H9 (cell line): Measurements from ENCODE around the gene L3MBTL4. TPM values are rescaled to one million over a fixed set of nuclear protein-coding genes. Genes with fewer than 3 reads are reported as not detected.

Source experiments
- DNase-seq: peaks from one replicate; pipeline ENCODE4 v3.0.0-alpha.2; 2017
- H2AFZ ChIP-seq: one replicate; pipeline ENCODE4 v1.6.1; 2013; ENCODE audit warnings: mild to moderate bottlenecking, low read length, control low read depth, moderate library complexity
- H2AK5ac ChIP-seq: 2 replicates; pipeline ENCODE4 v1.6.1; 2013; ENCODE audit warnings: low read length, control low read depth, mixed read lengths; ENCODE audit not compliant: insufficient read length
- H2BK120ac ChIP-seq: one replicate; pipeline ENCODE4 v1.6.1; 2013; ENCODE audit warnings: low read depth, mild to moderate bottlenecking, low read length, control low read depth, inconsistent platforms; ENCODE audit not compliant: poor library complexity, severe bottlenecking
- H2BK12ac ChIP-seq: 2 replicates; pipeline ENCODE4 v1.6.1; 2013; ENCODE audit warnings: low read length, control low read depth, mixed read lengths, low read depth; ENCODE audit not compliant: insufficient read length
- H2BK15ac ChIP-seq: 2 replicates; pipeline ENCODE4 v1.6.1; 2013; ENCODE audit warnings: low read depth, low read length, control low read depth
- H2BK20ac ChIP-seq: one replicate; pipeline ENCODE4 v1.6.1; 2013; ENCODE audit warnings: low read depth, mild to moderate bottlenecking, low read length, control low read depth, inconsistent platforms; ENCODE audit not compliant: poor library complexity, severe bottlenecking
- H2BK5ac ChIP-seq: 2 replicates; pipeline ENCODE4 v1.6.1; 2013; ENCODE audit warnings: low read length, control low read depth, mixed read lengths; ENCODE audit not compliant: insufficient read length
- H3K14ac ChIP-seq: 2 replicates; pipeline ENCODE4 v1.6.1; 2013; ENCODE audit warnings: low read length, control low read depth; ENCODE audit not compliant: insufficient read depth
- H3K18ac ChIP-seq: 2 replicates; pipeline ENCODE4 v1.6.1; 2013; ENCODE audit warnings: low read depth, mild to moderate bottlenecking, mixed read lengths, low read length, control low read depth; ENCODE audit not compliant: insufficient read length
- H3K23ac ChIP-seq: 2 replicates; pipeline ENCODE4 v1.6.1; 2013; ENCODE audit warnings: low read length, control low read depth, mixed read lengths, low read depth; ENCODE audit not compliant: insufficient read length
- H3K23me2 ChIP-seq: 2 replicates; pipeline ENCODE4 v1.6.1; 2013; ENCODE audit warnings: low read depth, mild to moderate bottlenecking, mixed read lengths, low read length, control low read depth; ENCODE audit not compliant: insufficient read length, poor library complexity, severe bottlenecking
- H3K27ac ChIP-seq: 2 replicates; pipeline ENCODE4 v1.5.1; 2013; ENCODE audit warnings: low read length, control low read depth, mixed read lengths, low read depth; ENCODE audit not compliant: insufficient read length
- H3K27me3 ChIP-seq: 2 replicates; pipeline ENCODE4 v1.6.1; 2013; ENCODE audit warnings: low read length, control low read depth, inconsistent platforms; ENCODE audit not compliant: insufficient read depth
- H3K4ac ChIP-seq: 2 replicates; pipeline ENCODE4 v1.6.1; 2013; ENCODE audit warnings: low read depth, mild to moderate bottlenecking, control low read depth, inconsistent platforms, low read length, moderate library complexity
- H3K4me1 ChIP-seq: 2 replicates; pipeline ENCODE4 v1.6.1; 2013; ENCODE audit warnings: low read length, control low read depth, inconsistent platforms; ENCODE audit not compliant: insufficient read depth
- H3K4me2 ChIP-seq: 2 replicates; pipeline ENCODE4 v1.6.1; 2013; ENCODE audit warnings: low read length, control low read depth, mixed read lengths; ENCODE audit not compliant: insufficient read length, insufficient read depth
- H3K56ac ChIP-seq: 2 replicates; pipeline ENCODE4 v1.6.1; 2013; ENCODE audit warnings: low read depth, mild to moderate bottlenecking, mixed read lengths, low read length, control low read depth; ENCODE audit not compliant: insufficient read length
- H3K79me1 ChIP-seq: 2 replicates; pipeline ENCODE4 v1.6.1; 2013; ENCODE audit warnings: low read depth, mild to moderate bottlenecking, moderate library complexity, low read length, control low read depth, inconsistent platforms; ENCODE audit not compliant: insufficient read depth, poor library complexity, severe bottlenecking
- H3K79me2 ChIP-seq: 2 replicates; pipeline ENCODE4 v1.6.1; 2013; ENCODE audit warnings: low read length, control low read depth, inconsistent platforms; ENCODE audit not compliant: insufficient read depth
- H3K9ac ChIP-seq: 2 replicates; pipeline ENCODE4 v1.6.1; 2013; ENCODE audit warnings: low read length, control low read depth, mixed read lengths; ENCODE audit not compliant: insufficient read length; ENCODE audit errors: extremely low read depth
- H3K9me3 ChIP-seq: one replicate; pipeline ENCODE4 v1.6.1; 2013; ENCODE audit warnings: low read depth, low read length, inconsistent platforms; ENCODE audit not compliant: control insufficient read depth
- H3T11ph ChIP-seq: one replicate; pipeline ENCODE4 v1.6.1; 2013; ENCODE audit warnings: mild to moderate bottlenecking, low read length, control low read depth, inconsistent platforms
- H4K20me1 ChIP-seq: one replicate; pipeline ENCODE4 v1.6.1; 2013; ENCODE audit not compliant: control insufficient read depth, insufficient read length, insufficient read depth
- H4K5ac ChIP-seq: 2 replicates; pipeline ENCODE4 v1.6.1; 2013; ENCODE audit warnings: low read depth, mild to moderate bottlenecking, mixed read lengths, low read length, control low read depth; ENCODE audit not compliant: insufficient read length
- H4K8ac ChIP-seq: replicated peaks from 2 replicates; pipeline ENCODE4 v1.6.1; 2013; ENCODE audit warnings: low read length, control low read depth, mixed read lengths, low read depth; ENCODE audit not compliant: insufficient read length
- H4K91ac ChIP-seq: 2 replicates; pipeline ENCODE4 v1.6.1; 2013; ENCODE audit warnings: low read depth, mild to moderate bottlenecking, moderate library complexity, mixed read lengths, low read length, control low read depth; ENCODE audit not compliant: insufficient read length
- H3K27ac Mint-ChIP-seq, 3 experiments: 2 replicates in 2 of 3; 3 replicates in 1 of 3; pipeline ENCODE4 v1.8.0; 2020 to 2021; ENCODE audit warnings: mixed read lengths in 3 of 3, mild to moderate bottlenecking in 1 of 3, moderate library complexity in 1 of 3
- H3K27me3 Mint-ChIP-seq: 2 replicates; pipeline ENCODE4 v1.8.0; 2021; ENCODE audit warnings: low read depth, mild to moderate bottlenecking, moderate library complexity, mixed read lengths
- H3K36me3 Mint-ChIP-seq, 3 experiments: 2 replicates in 2 of 3; 3 replicates in 1 of 3; pipeline ENCODE4 v1.8.0; 2020 to 2021; ENCODE audit warnings: low read depth in 3 of 3, mixed read lengths in 3 of 3; ENCODE audit not compliant: insufficient read depth in 1 of 3
- H3K4me1 Mint-ChIP-seq, 2 experiments: 2 replicates each; pipeline ENCODE4 v1.8.0; 2020; ENCODE audit warnings: mixed read lengths in 2 of 2
- H3K4me3 Mint-ChIP-seq, 2 experiments: 2 replicates in 1 of 2; 3 replicates in 1 of 2; pipeline ENCODE4 v1.8.0; 2020 to 2021; ENCODE audit warnings: mild to moderate bottlenecking in 2 of 2, mixed read lengths in 2 of 2, moderate library complexity in 1 of 2
- H3K9me3 Mint-ChIP-seq, 2 experiments: 2 replicates in 1 of 2; 3 replicates in 1 of 2; pipeline ENCODE4 v1.8.0; 2020; ENCODE audit warnings: mild to moderate bottlenecking in 2 of 2, mixed read lengths in 2 of 2, moderate library complexity in 1 of 2
- WGBS: extraction: QIAGEN DNeasy Blood & Tissue Kit; methylation state at CpG from one replicate; pipeline ENCODE4 v1.1.7; 2013; ENCODE audit warnings: missing lambda C conversion rate, low lambda C conversion rate, mixed read lengths; ENCODE audit not compliant: insufficient read length; ENCODE audit errors: extremely low coverage; 5-methylcytosine and 5-hydroxymethylcytosine counted together
- total RNA-seq: library from RNA; stranded (reverse); gene quantifications from 2 replicates; pipeline ENCODE4 v1.2.1, GENCODE V29; 2021
- TF ChIP-seq, protein P1 (sequence below): fragments of 200-600 bp; sonication (generic); conservative IDR thresholded peaks from 3 replicates; pipeline ENCODE4 v1.8.0; 2021; ENCODE audit warnings: antibody characterized with exemption, mild to moderate bottlenecking

Gene L3MBTL4
- total RNA-seq, 1 experiment from 2014 or later, result 1.9 TPM

DNA sequence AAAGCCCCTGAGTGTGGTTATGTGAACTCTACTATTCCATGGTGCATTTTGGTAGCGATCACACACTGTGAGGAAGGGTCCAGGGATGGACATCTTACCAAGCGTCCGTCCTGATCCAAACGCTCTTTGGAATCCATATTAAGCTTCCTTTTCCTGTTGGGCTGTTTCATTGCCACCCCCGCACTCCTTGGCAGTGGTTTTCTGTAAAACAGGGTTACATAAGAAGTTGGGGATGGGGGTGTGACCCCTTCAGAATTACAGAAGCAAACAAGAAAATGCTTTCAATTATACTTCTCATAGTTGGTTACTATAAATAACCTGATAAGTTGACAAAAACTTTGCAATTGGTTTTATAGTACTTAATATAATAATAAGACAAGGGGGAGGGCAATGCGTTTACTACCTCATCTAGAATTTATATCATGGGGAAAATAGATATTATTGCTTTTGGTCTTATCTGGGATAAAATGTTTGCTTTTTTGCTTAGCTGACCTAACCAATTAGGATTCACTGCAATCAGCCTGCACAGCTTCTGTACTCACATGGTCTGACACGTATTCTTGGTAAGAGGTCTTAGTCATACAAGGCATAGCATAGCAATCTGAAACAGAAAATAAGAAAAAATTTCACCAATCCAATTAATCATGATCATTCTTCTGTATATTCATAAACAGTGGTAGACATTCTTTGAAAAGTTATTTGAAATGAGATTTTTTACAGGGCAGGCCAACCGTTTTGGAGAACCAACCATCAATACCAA, 103.1 kb downstream of the L3MBTL4 start:
- Histone ChIP-seq H3K14ac (no peak overlapping the region), H4K91ac (no peak overlapping the region), H4K5ac (no peak overlapping the region), H3K79me2 (no peaks in the 10 kb centered on the region), H2AK5ac (no peak overlapping the region), H3K18ac (no peak overlapping the region), H3K4ac (no peak overlapping the region), H2BK12ac (no peak overlapping the region), H4K20me1 (no peaks in the 10 kb centered on the region), H2AFZ (no peak overlapping the region), H3K27ac (no peak overlapping the region), H3K56ac (no peak overlapping the region), H3K9me3 (no peaks in the 10 kb centered on the region), H2BK120ac (no peak overlapping the region), H2BK15ac (no peak overlapping the region), H3K23me2 (no peaks in the 10 kb centered on the region), H3K23ac (no peak overlapping the region), H3K4me1 (no peaks in the 10 kb centered on the region), H2BK20ac (no peak overlapping the region), H3K9ac (no peak overlapping the region), H2BK5ac (no peak overlapping the region), H3K27me3 (no peaks in the 10 kb centered on the region), H4K8ac (no peak overlapping the region), H3K79me1 (no peaks in the 10 kb centered on the region), H3T11ph (no peak overlapping the region), H3K4me2 (no peak overlapping the region)
- no peak for DNase-seq
- H3K36me3 Mint-ChIP-seq, result no peaks in the 10 kb centered on the region; a peak in 1 of 7 replicates
- no CpG with 5 or more reads among the region's 8 CpGs for WGBS
- peaks cover 0 to 2% of the 10 kb centered on the region in 2 experiments; a peak in 3 of 5 replicates for H3K9me3 Mint-ChIP-seq
- no peaks in the 10 kb centered on the region for H3K4me1 Mint-ChIP-seq
- no peak overlapping the region for H3K4me3 Mint-ChIP-seq
- TF ChIP-seq, protein P1, sequence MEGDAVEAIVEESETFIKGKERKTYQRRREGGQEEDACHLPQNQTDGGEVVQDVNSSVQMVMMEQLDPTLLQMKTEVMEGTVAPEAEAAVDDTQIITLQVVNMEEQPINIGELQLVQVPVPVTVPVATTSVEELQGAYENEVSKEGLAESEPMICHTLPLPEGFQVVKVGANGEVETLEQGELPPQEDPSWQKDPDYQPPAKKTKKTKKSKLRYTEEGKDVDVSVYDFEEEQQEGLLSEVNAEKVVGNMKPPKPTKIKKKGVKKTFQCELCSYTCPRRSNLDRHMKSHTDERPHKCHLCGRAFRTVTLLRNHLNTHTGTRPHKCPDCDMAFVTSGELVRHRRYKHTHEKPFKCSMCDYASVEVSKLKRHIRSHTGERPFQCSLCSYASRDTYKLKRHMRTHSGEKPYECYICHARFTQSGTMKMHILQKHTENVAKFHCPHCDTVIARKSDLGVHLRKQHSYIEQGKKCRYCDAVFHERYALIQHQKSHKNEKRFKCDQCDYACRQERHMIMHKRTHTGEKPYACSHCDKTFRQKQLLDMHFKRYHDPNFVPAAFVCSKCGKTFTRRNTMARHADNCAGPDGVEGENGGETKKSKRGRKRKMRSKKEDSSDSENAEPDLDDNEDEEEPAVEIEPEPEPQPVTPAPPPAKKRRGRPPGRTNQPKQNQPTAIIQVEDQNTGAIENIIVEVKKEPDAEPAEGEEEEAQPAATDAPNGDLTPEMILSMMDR, result no peak
- no peaks in the 10 kb centered on the region for H3K27me3 Mint-ChIP-seq
- no peak overlapping the region for H3K27ac Mint-ChIP-seq
